H9 (cell line): ENCODE results near the gene MYRF. TPM values are rescaled to one million over a fixed set of nuclear protein-coding genes. Genes with fewer than 3 reads are reported as not detected.

Source experiments
- DNase-seq: peaks from one replicate; pipeline ENCODE4 v3.0.0-alpha.2; 2017
- H2AFZ ChIP-seq: one replicate; pipeline ENCODE4 v1.6.1; 2013; ENCODE audit warnings: mild to moderate bottlenecking, low read length, control low read depth, moderate library complexity
- H2AK5ac ChIP-seq: 2 replicates; pipeline ENCODE4 v1.6.1; 2013; ENCODE audit warnings: low read length, control low read depth, mixed read lengths; ENCODE audit not compliant: insufficient read length
- H2BK120ac ChIP-seq: one replicate; pipeline ENCODE4 v1.6.1; 2013; ENCODE audit warnings: low read depth, mild to moderate bottlenecking, low read length, control low read depth, inconsistent platforms; ENCODE audit not compliant: poor library complexity, severe bottlenecking
- H2BK12ac ChIP-seq: 2 replicates; pipeline ENCODE4 v1.6.1; 2013; ENCODE audit warnings: low read length, control low read depth, mixed read lengths, low read depth; ENCODE audit not compliant: insufficient read length
- H2BK15ac ChIP-seq: 2 replicates; pipeline ENCODE4 v1.6.1; 2013; ENCODE audit warnings: low read depth, low read length, control low read depth
- H2BK20ac ChIP-seq: one replicate; pipeline ENCODE4 v1.6.1; 2013; ENCODE audit warnings: low read depth, mild to moderate bottlenecking, low read length, control low read depth, inconsistent platforms; ENCODE audit not compliant: poor library complexity, severe bottlenecking
- H2BK5ac ChIP-seq: 2 replicates; pipeline ENCODE4 v1.6.1; 2013; ENCODE audit warnings: low read length, control low read depth, mixed read lengths; ENCODE audit not compliant: insufficient read length
- H3K14ac ChIP-seq: 2 replicates; pipeline ENCODE4 v1.6.1; 2013; ENCODE audit warnings: low read length, control low read depth; ENCODE audit not compliant: insufficient read depth
- H3K18ac ChIP-seq: 2 replicates; pipeline ENCODE4 v1.6.1; 2013; ENCODE audit warnings: low read depth, mild to moderate bottlenecking, mixed read lengths, low read length, control low read depth; ENCODE audit not compliant: insufficient read length
- H3K23ac ChIP-seq: 2 replicates; pipeline ENCODE4 v1.6.1; 2013; ENCODE audit warnings: low read length, control low read depth, mixed read lengths, low read depth; ENCODE audit not compliant: insufficient read length
- H3K23me2 ChIP-seq: 2 replicates; pipeline ENCODE4 v1.6.1; 2013; ENCODE audit warnings: low read depth, mild to moderate bottlenecking, mixed read lengths, low read length, control low read depth; ENCODE audit not compliant: insufficient read length, poor library complexity, severe bottlenecking
- H3K27ac ChIP-seq: 2 replicates; pipeline ENCODE4 v1.5.1; 2013; ENCODE audit warnings: low read length, control low read depth, mixed read lengths, low read depth; ENCODE audit not compliant: insufficient read length
- H3K27me3 ChIP-seq: 2 replicates; pipeline ENCODE4 v1.6.1; 2013; ENCODE audit warnings: low read length, control low read depth, inconsistent platforms; ENCODE audit not compliant: insufficient read depth
- H3K4ac ChIP-seq: 2 replicates; pipeline ENCODE4 v1.6.1; 2013; ENCODE audit warnings: low read depth, mild to moderate bottlenecking, control low read depth, inconsistent platforms, low read length, moderate library complexity
- H3K4me1 ChIP-seq: 2 replicates; pipeline ENCODE4 v1.6.1; 2013; ENCODE audit warnings: low read length, control low read depth, inconsistent platforms; ENCODE audit not compliant: insufficient read depth
- H3K4me2 ChIP-seq: 2 replicates; pipeline ENCODE4 v1.6.1; 2013; ENCODE audit warnings: low read length, control low read depth, mixed read lengths; ENCODE audit not compliant: insufficient read length, insufficient read depth
- H3K56ac ChIP-seq: 2 replicates; pipeline ENCODE4 v1.6.1; 2013; ENCODE audit warnings: low read depth, mild to moderate bottlenecking, mixed read lengths, low read length, control low read depth; ENCODE audit not compliant: insufficient read length
- H3K79me1 ChIP-seq: 2 replicates; pipeline ENCODE4 v1.6.1; 2013; ENCODE audit warnings: low read depth, mild to moderate bottlenecking, moderate library complexity, low read length, control low read depth, inconsistent platforms; ENCODE audit not compliant: insufficient read depth, poor library complexity, severe bottlenecking
- H3K79me2 ChIP-seq: 2 replicates; pipeline ENCODE4 v1.6.1; 2013; ENCODE audit warnings: low read length, control low read depth, inconsistent platforms; ENCODE audit not compliant: insufficient read depth
- H3K9ac ChIP-seq: 2 replicates; pipeline ENCODE4 v1.6.1; 2013; ENCODE audit warnings: low read length, control low read depth, mixed read lengths; ENCODE audit not compliant: insufficient read length; ENCODE audit errors: extremely low read depth
- H3K9me3 ChIP-seq: one replicate; pipeline ENCODE4 v1.6.1; 2013; ENCODE audit warnings: low read depth, low read length, inconsistent platforms; ENCODE audit not compliant: control insufficient read depth
- H3T11ph ChIP-seq: one replicate; pipeline ENCODE4 v1.6.1; 2013; ENCODE audit warnings: mild to moderate bottlenecking, low read length, control low read depth, inconsistent platforms
- H4K20me1 ChIP-seq: one replicate; pipeline ENCODE4 v1.6.1; 2013; ENCODE audit not compliant: control insufficient read depth, insufficient read length, insufficient read depth
- H4K5ac ChIP-seq: 2 replicates; pipeline ENCODE4 v1.6.1; 2013; ENCODE audit warnings: low read depth, mild to moderate bottlenecking, mixed read lengths, low read length, control low read depth; ENCODE audit not compliant: insufficient read length
- H4K8ac ChIP-seq: replicated peaks from 2 replicates; pipeline ENCODE4 v1.6.1; 2013; ENCODE audit warnings: low read length, control low read depth, mixed read lengths, low read depth; ENCODE audit not compliant: insufficient read length
- H4K91ac ChIP-seq: 2 replicates; pipeline ENCODE4 v1.6.1; 2013; ENCODE audit warnings: low read depth, mild to moderate bottlenecking, moderate library complexity, mixed read lengths, low read length, control low read depth; ENCODE audit not compliant: insufficient read length
- H3K27ac Mint-ChIP-seq, 3 experiments: 2 replicates in 2 of 3; 3 replicates in 1 of 3; pipeline ENCODE4 v1.8.0; 2020 to 2021; ENCODE audit warnings: mixed read lengths in 3 of 3, mild to moderate bottlenecking in 1 of 3, moderate library complexity in 1 of 3
- H3K27me3 Mint-ChIP-seq: 2 replicates; pipeline ENCODE4 v1.8.0; 2021; ENCODE audit warnings: low read depth, mild to moderate bottlenecking, moderate library complexity, mixed read lengths
- H3K36me3 Mint-ChIP-seq, 3 experiments: 2 replicates in 2 of 3; 3 replicates in 1 of 3; pipeline ENCODE4 v1.8.0; 2020 to 2021; ENCODE audit warnings: low read depth in 3 of 3, mixed read lengths in 3 of 3; ENCODE audit not compliant: insufficient read depth in 1 of 3
- H3K4me1 Mint-ChIP-seq, 2 experiments: 2 replicates each; pipeline ENCODE4 v1.8.0; 2020; ENCODE audit warnings: mixed read lengths in 2 of 2
- H3K4me3 Mint-ChIP-seq, 2 experiments: 2 replicates in 1 of 2; 3 replicates in 1 of 2; pipeline ENCODE4 v1.8.0; 2020 to 2021; ENCODE audit warnings: mild to moderate bottlenecking in 2 of 2, mixed read lengths in 2 of 2, moderate library complexity in 1 of 2
- H3K9me3 Mint-ChIP-seq, 2 experiments: 2 replicates in 1 of 2; 3 replicates in 1 of 2; pipeline ENCODE4 v1.8.0; 2020; ENCODE audit warnings: mild to moderate bottlenecking in 2 of 2, mixed read lengths in 2 of 2, moderate library complexity in 1 of 2
- WGBS: extraction: QIAGEN DNeasy Blood & Tissue Kit; methylation state at CpG from one replicate; pipeline ENCODE4 v1.1.7; 2013; ENCODE audit warnings: missing lambda C conversion rate, low lambda C conversion rate, mixed read lengths; ENCODE audit not compliant: insufficient read length; ENCODE audit errors: extremely low coverage; 5-methylcytosine and 5-hydroxymethylcytosine counted together
- total RNA-seq: library from RNA; stranded (reverse); gene quantifications from 2 replicates; pipeline ENCODE4 v1.2.1, GENCODE V29; 2021
- TF ChIP-seq, protein P1 (sequence below): fragments of 200-600 bp; sonication (generic); conservative IDR thresholded peaks from 3 replicates; pipeline ENCODE4 v1.8.0; 2021; ENCODE audit warnings: antibody characterized with exemption, mild to moderate bottlenecking

MYRF gene
- total RNA-seq, 1 experiment from 2014 or later, result 13.9 TPM

DNA sequence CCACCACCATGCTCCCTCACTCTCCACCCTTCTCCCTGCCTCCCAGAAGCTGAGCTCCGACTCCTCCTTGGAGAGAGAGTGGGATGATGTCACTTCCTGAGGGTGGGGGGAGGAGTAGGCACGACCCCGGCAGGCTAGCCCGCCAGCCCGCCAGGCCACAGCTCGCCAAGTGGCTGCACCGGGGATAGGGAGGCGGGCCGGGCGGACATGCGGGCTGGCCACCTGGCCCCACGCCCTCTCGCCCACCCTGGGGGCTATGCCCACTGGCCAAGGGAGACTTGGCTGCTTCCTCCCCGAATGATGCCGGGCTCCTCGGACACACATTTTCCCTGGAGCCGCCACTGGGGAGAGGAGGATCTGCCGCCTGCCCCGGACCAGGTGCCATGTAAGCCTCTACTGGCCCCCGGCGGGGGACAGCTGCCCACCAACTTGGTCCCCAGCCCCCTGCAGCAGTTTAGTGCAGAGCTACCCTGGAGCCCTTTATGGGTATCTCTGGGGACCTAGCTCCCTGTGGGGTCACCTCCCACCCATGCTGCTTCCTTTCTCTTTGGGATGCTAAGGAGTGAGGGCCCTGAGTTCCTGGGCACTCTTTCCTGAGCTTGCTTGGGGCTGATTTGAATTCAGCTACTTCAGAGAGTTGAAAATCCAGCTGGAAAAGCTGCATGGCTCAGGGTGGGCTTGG lies 33.7 kb upstream of the MYRF start:
- no peak overlapping the region for H3K27ac ChIP-seq

More for the DNA sequence above, 33.7 kb upstream of the MYRF start:
- Histone ChIP-seq H3K9ac (no peak overlapping the region), H3K14ac (no peak overlapping the region), H3K23ac (no peak overlapping the region), H2BK20ac (no peak overlapping the region), H4K91ac (no peak overlapping the region), H4K8ac (no peak overlapping the region), H3K4ac (no peak overlapping the region), H3K9me3 (no peaks in the 10 kb centered on the region), H2BK12ac (no peak overlapping the region), H3K18ac (peak overlapping the region; percentile 16), H3K79me2 (no peaks in the 10 kb centered on the region; the same call in 1 of the 2 replicates), H3K56ac (no peak overlapping the region), H2BK120ac (no peak overlapping the region), H3K4me1 (peaks cover 5% of the 10 kb centered on the region; the same call in 1 of the 2 replicates), H2AFZ (no peak overlapping the region), H3K23me2 (peaks cover 4% of the 10 kb centered on the region), H4K20me1 (no peaks in the 10 kb centered on the region), H2AK5ac (no peak overlapping the region), H3K27me3 (no peaks in the 10 kb centered on the region), H3K79me1 (no peaks in the 10 kb centered on the region), H4K5ac (no peak overlapping the region), H2BK15ac (no peak overlapping the region), H3T11ph (no peak overlapping the region), H2BK5ac (no peak overlapping the region), H3K4me2 (peak overlapping the region; percentile 37)
- TF ChIP-seq, protein P1, sequence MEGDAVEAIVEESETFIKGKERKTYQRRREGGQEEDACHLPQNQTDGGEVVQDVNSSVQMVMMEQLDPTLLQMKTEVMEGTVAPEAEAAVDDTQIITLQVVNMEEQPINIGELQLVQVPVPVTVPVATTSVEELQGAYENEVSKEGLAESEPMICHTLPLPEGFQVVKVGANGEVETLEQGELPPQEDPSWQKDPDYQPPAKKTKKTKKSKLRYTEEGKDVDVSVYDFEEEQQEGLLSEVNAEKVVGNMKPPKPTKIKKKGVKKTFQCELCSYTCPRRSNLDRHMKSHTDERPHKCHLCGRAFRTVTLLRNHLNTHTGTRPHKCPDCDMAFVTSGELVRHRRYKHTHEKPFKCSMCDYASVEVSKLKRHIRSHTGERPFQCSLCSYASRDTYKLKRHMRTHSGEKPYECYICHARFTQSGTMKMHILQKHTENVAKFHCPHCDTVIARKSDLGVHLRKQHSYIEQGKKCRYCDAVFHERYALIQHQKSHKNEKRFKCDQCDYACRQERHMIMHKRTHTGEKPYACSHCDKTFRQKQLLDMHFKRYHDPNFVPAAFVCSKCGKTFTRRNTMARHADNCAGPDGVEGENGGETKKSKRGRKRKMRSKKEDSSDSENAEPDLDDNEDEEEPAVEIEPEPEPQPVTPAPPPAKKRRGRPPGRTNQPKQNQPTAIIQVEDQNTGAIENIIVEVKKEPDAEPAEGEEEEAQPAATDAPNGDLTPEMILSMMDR, result 0 out of 3 replicates have a peak, but pooled peaks have one; percentile 16
- WGBS, result no CpG with 5 or more reads among the region's 21 CpGs
- Mint-ChIP-seq H3K27me3 (no peaks in the 10 kb centered on the region), H3K4me3 (peak overlapping the region; percentile 59 to 80), H3K27ac (peak overlapping the region in 1 of 3 experiments; percentile 79; a peak in 2 of 7 replicates), H3K9me3 (no peaks in the 10 kb centered on the region), H3K36me3 (peaks cover 0 to 7% (median 4%) of the 10 kb centered on the region in 3 experiments; a peak in 2 of 7 replicates), H3K4me1 (peaks cover 44 to 50% of the 10 kb centered on the region in 2 experiments)
- peak; percentile 86 for DNase-seq
